GM23338 (cell line): ENCODE results near the gene MRPS12. TPM values are rescaled to one million over a fixed set of nuclear protein-coding genes. Genes with fewer than 3 reads are reported as not detected.

Experiments
- ATAC-seq: fragments of 200-7000 bp; cut with Tn5 transposase; 3 replicates; pipeline ENCODE4 v1.9.1; 2020
- DNase-seq: peaks from one replicate; pipeline ENCODE4 v3.0.0-alpha.2; 2015; ENCODE audit warnings: low spot score
- H2AFZ ChIP-seq: fragments of 200-600 bp; sonication (generic); 2 replicates; pipeline ENCODE4 v1.8.0; 2016; ENCODE audit warnings: antibody characterized with exemption, mild to moderate bottlenecking, moderate library complexity
- H3F3A ChIP-seq: fragments of 200-600 bp; sonication (generic); replicated peaks from 2 replicates; pipeline ENCODE4 v1.8.0; 2017; ENCODE audit warnings: antibody characterized with exemption, mixed run types, low read depth
- H3K27ac ChIP-seq: fragments of 200-600 bp; sonication (generic); 2 replicates; pipeline ENCODE4 v1.6.1; 2016; ENCODE audit warnings: low read depth
- H3K27me3 ChIP-seq: fragments of 200-600 bp; sonication (generic); 2 replicates; pipeline ENCODE4 v1.8.0; 2016; ENCODE audit warnings: mild to moderate bottlenecking, mixed run types, moderate library complexity; ENCODE audit not compliant: insufficient read depth
- H3K36me3 ChIP-seq: fragments of 200-600 bp; sonication (generic); 2 replicates; pipeline ENCODE4 v1.8.0; 2016; ENCODE audit warnings: mild to moderate bottlenecking; ENCODE audit not compliant: insufficient read depth
- H3K4me1 ChIP-seq: fragments of 200-600 bp; sonication (generic); 2 replicates; pipeline ENCODE4 v1.8.0; 2016; ENCODE audit warnings: mild to moderate bottlenecking, moderate library complexity; ENCODE audit not compliant: insufficient read depth
- H3K4me2 ChIP-seq: fragments of 200-600 bp; sonication (generic); 2 replicates; pipeline ENCODE4 v1.7.1; 2017; ENCODE audit warnings: mixed run types
- H3K4me3 ChIP-seq: fragments of 200-600 bp; sonication (generic); 2 replicates; pipeline ENCODE4 v1.6.1; 2016; ENCODE audit warnings: mixed run types
- H3K79me2 ChIP-seq: fragments of 200-600 bp; sonication (generic); replicated peaks from 2 replicates; pipeline ENCODE4 v1.8.0; 2017; ENCODE audit warnings: mild to moderate bottlenecking; ENCODE audit not compliant: insufficient read depth
- H3K9me2 ChIP-seq: fragments of 200-600 bp; sonication (generic); 2 replicates; pipeline ENCODE4 v1.8.0; 2017; ENCODE audit not compliant: insufficient read depth
- H4K20me1 ChIP-seq: fragments of 200-600 bp; sonication (generic); replicated peaks from 2 replicates; pipeline ENCODE4 v1.8.0; 2017; ENCODE audit warnings: mild to moderate bottlenecking; ENCODE audit not compliant: insufficient read depth
- H3K27ac Mint-ChIP-seq: 2 replicates; pipeline ENCODE4 v1.8.0; 2020; ENCODE audit warnings: inconsistent platforms, mild to moderate bottlenecking, moderate library complexity, mixed read lengths
- H3K27me3 Mint-ChIP-seq: 3 replicates; pipeline ENCODE4 v1.8.0; 2022; ENCODE audit warnings: low read depth, mild to moderate bottlenecking, moderate library complexity, mixed read lengths, inconsistent platforms; ENCODE audit not compliant: insufficient read depth, poor library complexity
- H3K36me3 Mint-ChIP-seq: 3 replicates; pipeline ENCODE4 v1.8.0; 2021; ENCODE audit warnings: low read depth, mild to moderate bottlenecking, inconsistent platforms, moderate library complexity, mixed read lengths
- H3K4me1 Mint-ChIP-seq: 3 replicates; pipeline ENCODE4 v1.8.0; 2020; ENCODE audit warnings: mild to moderate bottlenecking, inconsistent platforms, mixed read lengths
- H3K4me3 Mint-ChIP-seq: 3 replicates; pipeline ENCODE4 v1.8.0; 2021; ENCODE audit warnings: moderate library complexity, mild to moderate bottlenecking, inconsistent platforms, mixed read lengths
- H3K9me3 Mint-ChIP-seq: 3 replicates; pipeline ENCODE4 v1.8.0; 2020; ENCODE audit warnings: moderate library complexity, mild to moderate bottlenecking, inconsistent platforms, mixed read lengths
- CREB1 ChIP-seq: fragments of 250-450 bp; sonication (Bioruptor Pico); IDR thresholded peaks from 2 replicates; pipeline ENCODE4 v1.5.0; 2020; ENCODE audit warnings: low read depth, mild to moderate bottlenecking, moderate library complexity
- EZH2phosphoT487 ChIP-seq: fragments of 200-600 bp; sonication (generic); IDR thresholded peaks from one replicate; pipeline ENCODE4 v1.8.1; 2018; ENCODE audit warnings: antibody characterized with exemption; ENCODE audit not compliant: unreplicated experiment
- NANOG ChIP-seq: IDR thresholded peaks from 2 replicates; pipeline ENCODE4 v1.6.1; 2016; ENCODE audit warnings: antibody characterized with exemption, borderline replicate concordance
- STAT1 ChIP-seq: IDR thresholded peaks from one replicate; pipeline ENCODE4 v1.6.1; 2016; ENCODE audit warnings: antibody characterized with exemption; ENCODE audit not compliant: unreplicated experiment
- ZNF331 ChIP-seq: fragments of 250-450 bp; sonication (Bioruptor Pico); IDR thresholded peaks from 2 replicates; pipeline ENCODE4 v1.5.0; 2020; ENCODE audit warnings: low read depth, mild to moderate bottlenecking, moderate library complexity
- ZNF462 ChIP-seq: fragments of 250-450 bp; sonication (Bioruptor Pico); IDR thresholded peaks from 2 replicates; pipeline ENCODE4 v1.5.0; 2020; ENCODE audit warnings: mild to moderate bottlenecking, moderate library complexity
- polyA plus RNA-seq: library from polyadenylated mRNA; unstranded; fragments of >200 nt; fragmentation: Nextera tagmentation; extraction: Ambion mirVana; gene quantifications from 2 replicates; pipeline ENCODE4 v1.2.1, GENCODE V29; 2016
- total RNA-seq: library from RNA; depleted of rRNA; stranded (reverse); fragments of >200 nt; shearing (Covaris generic); gene quantifications from 2 replicates; pipeline ENCODE4 v1.2.3, GENCODE V29; 2014

The MRPS12 gene
- total and polyA plus RNA-seq, 2 experiments from 2014 or later = 74.1 to 86.3 TPM

GRCh38 chr19:38933544-38933943 lies 2.8 kb downstream of the MRPS12 start (continued):
- TF ChIP-seq ZNF462 (CRISPR knock-in tag) (no peak), EZH2phosphoT487 (no peak), ZNF331 (CRISPR knock-in tag) (no peak)

- Histone ChIP-seq H3K36me3 (no peaks in the 10 kb centered on the region), H2AFZ (no peak overlapping the region), H3K27ac (no peak overlapping the region), H4K20me1 (no peaks in the 10 kb centered on the region), H3K27me3 (no peaks in the 10 kb centered on the region), H3K4me3 (no peak overlapping the region), H3K9me2 (no peaks in the 10 kb centered on the region), H3K4me1 (no peaks in the 10 kb centered on the region), H3K79me2 (no peaks in the 10 kb centered on the region), H3K4me2 (no peak overlapping the region), H3F3A (no peaks in the 10 kb centered on the region; the same call in 1 of the 2 replicates)
- no peak for DNase-seq
- H3K27me3 Mint-ChIP-seq = peaks cover 5% of the 10 kb centered on the region
- H3K4me3 Mint-ChIP-seq = no peak overlapping the region
- no peak for ATAC-seq
- no peaks in the 10 kb centered on the region for H3K4me1 Mint-ChIP-seq
- no peak overlapping the region for H3K27ac Mint-ChIP-seq
- peaks cover 22% of the 10 kb centered on the region for H3K36me3 Mint-ChIP-seq
- peaks cover 13% of the 10 kb centered on the region for H3K9me3 Mint-ChIP-seq
- TF ChIP-seq NANOG = no peak
- TF ChIP-seq ZNF462 (CRISPR knock-in tag) = no peak
- no peak for TF ChIP-seq STAT1
- TF ChIP-seq CREB1 = no peak
These were observed 9.2 kb downstream of the MRPS12 start for GRCh38 chr19:38939957-38940356.
